GM12801 (cell line): ENCODE data around the gene KIAA0930.

Source experiments
- TF ChIP-seq, protein P1 (sequence below): IDR thresholded peaks from one replicate; pipeline ENCODE4 v1.5.1; 2011; ENCODE audit warnings: control low read depth; ENCODE audit not compliant: insufficient read length; ENCODE audit errors: extremely low read depth

Gene KIAA0930

DNA sequence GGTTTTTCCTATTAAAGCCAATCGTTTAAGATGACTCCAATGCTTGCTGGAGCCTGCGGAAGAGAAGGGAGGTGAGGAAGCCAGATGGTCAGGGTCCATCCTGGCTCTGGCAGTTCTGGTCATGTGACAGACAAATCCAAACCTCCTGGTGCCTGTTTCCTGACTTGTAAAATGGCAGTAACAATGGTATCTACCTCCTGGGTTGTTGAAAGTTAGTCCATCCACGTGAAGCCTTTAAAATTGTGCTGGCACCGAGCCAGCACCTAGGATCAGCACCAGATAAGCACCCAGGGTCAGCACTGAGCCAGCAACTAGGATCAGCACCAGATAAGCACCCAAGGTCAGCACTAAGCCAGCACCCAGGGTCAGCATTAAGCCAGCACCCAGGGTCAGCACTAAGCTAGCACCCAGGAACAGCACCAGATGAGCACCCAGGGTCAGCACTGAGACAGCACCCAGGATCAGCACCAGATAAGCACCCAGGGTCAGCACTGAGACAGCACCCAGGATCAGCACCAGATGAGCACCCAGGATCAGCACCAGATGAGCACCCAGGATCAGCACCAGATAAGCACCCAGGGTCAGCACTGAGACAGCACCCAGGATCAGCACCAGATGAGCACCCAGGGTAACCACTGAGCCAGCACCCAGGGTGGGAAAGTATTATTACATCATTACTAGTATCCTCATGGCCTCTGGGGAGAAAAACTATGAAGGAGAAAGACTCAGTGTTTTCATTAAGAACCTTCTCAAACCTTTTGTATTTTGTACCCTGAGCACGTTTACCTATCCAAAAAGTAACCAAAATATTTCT is 17.2 kb downstream of the KIAA0930 start:
- TF ChIP-seq, protein P1, sequence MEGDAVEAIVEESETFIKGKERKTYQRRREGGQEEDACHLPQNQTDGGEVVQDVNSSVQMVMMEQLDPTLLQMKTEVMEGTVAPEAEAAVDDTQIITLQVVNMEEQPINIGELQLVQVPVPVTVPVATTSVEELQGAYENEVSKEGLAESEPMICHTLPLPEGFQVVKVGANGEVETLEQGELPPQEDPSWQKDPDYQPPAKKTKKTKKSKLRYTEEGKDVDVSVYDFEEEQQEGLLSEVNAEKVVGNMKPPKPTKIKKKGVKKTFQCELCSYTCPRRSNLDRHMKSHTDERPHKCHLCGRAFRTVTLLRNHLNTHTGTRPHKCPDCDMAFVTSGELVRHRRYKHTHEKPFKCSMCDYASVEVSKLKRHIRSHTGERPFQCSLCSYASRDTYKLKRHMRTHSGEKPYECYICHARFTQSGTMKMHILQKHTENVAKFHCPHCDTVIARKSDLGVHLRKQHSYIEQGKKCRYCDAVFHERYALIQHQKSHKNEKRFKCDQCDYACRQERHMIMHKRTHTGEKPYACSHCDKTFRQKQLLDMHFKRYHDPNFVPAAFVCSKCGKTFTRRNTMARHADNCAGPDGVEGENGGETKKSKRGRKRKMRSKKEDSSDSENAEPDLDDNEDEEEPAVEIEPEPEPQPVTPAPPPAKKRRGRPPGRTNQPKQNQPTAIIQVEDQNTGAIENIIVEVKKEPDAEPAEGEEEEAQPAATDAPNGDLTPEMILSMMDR: no peak

DNA sequence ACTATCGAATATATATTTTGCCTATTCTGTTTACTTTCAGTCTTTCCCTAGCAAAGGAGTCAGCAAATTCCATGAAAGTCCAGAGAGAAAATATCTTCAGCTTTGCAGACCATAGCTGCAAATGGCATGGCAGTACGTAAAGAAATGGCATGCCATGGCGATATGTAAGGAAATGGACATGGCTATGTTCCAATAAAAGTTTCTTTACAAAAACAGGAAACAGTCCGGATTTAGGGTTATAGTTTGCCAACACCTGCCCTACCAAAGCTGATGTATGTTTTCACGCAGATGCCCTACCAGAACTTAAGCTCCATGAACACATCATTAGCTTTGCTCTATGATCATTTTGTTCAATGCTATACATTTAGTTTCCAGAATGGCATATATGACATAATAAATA is 19.5 kb downstream of the KIAA0930 start:
- TF ChIP-seq, protein P1: no peak

DNA sequence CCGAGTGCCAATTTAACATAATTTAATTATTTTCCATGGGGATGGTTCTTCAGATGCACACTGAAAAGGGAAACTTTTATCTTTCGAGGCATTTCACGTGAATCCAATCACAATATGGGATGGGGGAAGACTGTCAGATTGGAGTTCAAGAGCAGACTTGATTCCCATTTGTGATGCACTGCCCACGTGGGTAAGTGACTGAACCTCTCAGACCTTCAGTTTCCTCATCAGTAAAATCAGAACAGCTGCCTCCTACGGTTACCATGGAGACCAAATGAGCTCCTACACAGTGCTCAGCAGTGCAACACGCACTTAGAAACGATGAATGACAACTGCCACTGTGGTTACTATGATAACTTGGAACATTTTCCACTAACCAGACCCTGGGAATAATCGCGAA is 21.7 kb downstream of the KIAA0930 start:
- TF ChIP-seq, protein P1: no peak

DNA sequence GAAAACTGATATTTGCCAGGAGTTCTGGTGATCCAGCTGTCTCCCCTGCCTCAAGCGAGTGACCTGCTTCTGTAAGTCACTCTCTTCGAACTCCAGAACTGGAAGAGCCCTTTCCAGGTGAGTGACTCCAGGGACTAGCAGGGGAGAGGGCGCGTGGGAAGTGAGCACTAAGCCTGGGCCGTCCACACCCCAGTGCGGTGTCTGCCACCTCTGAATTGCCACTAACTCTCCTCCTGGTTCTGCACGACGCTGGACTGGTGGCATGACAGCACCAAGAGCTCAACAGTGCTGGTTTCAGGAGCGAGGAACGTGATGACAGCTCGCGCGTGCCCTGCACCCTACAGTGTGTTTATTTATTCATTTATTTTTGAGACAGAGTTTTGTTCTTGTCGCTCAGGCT is 22.9 kb downstream of the KIAA0930 start:
- TF ChIP-seq, protein P1: no peak

DNA sequence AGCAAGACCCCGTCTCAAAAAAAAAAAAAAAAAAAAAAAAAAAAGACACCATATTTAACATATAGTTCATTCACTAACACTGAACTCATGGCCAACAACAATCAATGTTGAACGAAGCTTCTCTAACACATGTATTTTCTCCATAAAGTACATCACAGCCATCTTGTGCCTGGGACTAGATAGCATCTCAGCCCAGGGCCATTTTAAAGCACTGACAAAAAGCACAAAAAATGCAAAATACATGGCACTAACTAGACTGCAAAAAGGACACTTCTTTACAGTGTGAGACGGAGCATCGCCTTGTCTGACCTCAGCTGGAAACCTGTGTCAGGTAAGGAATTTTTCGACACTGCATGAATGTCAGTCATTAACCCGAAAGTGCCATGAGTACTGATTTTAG is 23.3 kb downstream of the KIAA0930 start:
- TF ChIP-seq, protein P1: no peak

DNA sequence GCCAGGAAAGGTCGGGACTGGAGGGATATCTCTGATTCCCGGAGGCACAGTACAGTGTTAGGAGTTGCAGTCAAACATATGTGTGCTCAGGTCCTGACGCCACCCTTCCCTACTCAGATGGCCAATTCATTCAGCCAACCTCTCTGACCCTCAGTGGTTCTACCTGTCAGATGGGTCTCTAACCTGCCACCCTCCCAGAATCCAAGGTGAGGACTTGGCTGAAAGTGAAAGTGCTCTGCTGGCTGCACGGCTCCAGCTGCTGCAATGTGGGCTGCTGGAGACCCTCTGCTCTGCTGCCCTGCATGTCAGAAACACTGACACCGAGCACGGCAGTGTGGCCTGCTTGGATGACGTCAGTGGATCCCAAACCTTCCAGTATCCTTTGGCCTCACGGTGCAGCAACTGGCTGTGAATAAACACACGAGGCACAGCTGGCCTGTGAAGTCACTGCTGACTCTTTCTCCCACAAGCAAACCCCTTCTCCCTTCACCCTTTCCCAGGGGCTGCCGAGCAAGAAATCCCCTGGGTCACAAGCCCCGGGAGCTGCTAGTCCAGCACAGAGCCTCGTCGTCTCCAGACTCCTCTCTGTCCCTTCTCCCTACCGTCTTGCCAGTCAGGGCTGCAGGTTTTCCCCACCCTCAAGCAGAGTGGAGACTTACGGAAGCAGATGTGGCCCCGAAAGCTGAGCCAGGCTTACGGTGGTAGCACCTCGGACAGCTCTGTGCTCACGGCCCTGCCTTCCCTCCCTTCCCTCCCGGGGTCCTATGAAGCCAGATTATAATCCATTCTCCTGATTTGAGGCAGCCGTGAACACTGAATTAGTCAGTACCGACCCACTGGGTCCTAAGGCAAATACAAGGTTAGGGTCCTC is 24.3 kb downstream of the KIAA0930 start:
- TF ChIP-seq, protein P1: no peak

DNA sequence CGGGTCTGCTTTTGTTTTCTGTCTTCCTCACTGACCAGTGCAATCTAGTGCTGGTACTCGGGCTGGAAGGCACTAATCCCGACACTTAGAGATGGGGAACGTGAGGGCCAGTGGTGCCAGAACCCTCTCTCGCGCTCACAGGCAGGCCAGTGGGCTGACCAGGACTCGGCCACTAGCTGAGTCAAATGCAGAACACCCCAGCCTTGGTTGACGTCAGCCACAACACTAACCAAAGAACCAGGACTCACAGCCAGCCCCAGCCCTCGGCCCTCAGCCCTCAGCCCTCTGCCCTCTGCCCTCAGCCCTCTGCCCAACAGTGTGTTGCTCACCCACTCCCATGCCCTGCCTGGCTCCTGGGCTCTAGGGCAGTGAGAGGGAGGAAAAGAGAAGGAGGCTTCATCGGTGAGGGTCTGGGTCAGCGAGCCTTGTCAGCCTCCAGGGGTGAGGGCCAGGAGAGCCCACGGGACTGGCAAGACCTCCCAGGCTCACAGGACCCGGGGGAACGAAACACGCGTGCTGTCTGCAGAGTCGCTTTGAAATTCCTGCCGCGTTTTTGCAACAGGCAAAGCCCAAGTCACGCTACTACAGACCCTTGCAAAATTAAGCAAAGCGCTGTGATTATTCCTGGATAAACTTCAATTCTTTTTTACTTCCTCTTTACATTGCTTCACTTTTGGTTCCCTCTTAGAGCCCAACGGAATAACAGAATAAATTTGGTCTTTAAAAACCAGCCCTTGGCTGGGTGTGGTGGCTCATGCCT is 27.5 kb downstream of the KIAA0930 start:
- TF ChIP-seq, protein P1: no peak
